IMR-90 (cell line): ENCODE data around the gene TRPM3. TPM values are rescaled to one million over a fixed set of nuclear protein-coding genes. Genes with fewer than 3 reads are reported as not detected.

Experiments used
- ATAC-seq: fragments of 200-7000 bp; cut with Tn5 transposase; 2 replicates; pipeline ENCODE4 v1.9.1; 2020; ENCODE audit warnings: low read depth, mild to moderate bottlenecking, moderate library complexity
- BruUV-seq: library from RNA; stranded (reverse); fragments of 400-500 nt; replicated peaks from 2 replicates; lab custom pipeline; 2021; lab: Mats Ljungman, UMichigan
- CTCF ChIA-PET: fragments of 300-600 bp; formaldehyde crosslinking; extraction: SDS; loops from one replicate; lab custom pipeline; 2021; ENCODE audit warnings: antibody characterized with exemption; lab: Yijun Ruan, JAX
- POLR2A ChIA-PET: fragments of 300-600 bp; sonication (Branson Sonifier 250); formaldehyde crosslinking; loops from one replicate; lab custom pipeline; 2022; ENCODE audit warnings: antibody characterized with exemption; ENCODE audit not compliant: unreplicated experiment; lab: Charles Lee
- DNase-seq: peaks from one replicate; pipeline ENCODE4 v3.0.0; 2013
- H2AFZ ChIP-seq: replicated peaks from 2 replicates; pipeline ENCODE3; 2013; ENCODE audit warnings: low read length, mild to moderate bottlenecking; ENCODE audit not compliant: poor library complexity
- H2AK5ac ChIP-seq: 2 replicates; pipeline ENCODE4 v1.6.1; 2013; ENCODE audit warnings: low read depth, low read length, inconsistent platforms
- H2AK9ac ChIP-seq: replicated peaks from 2 replicates; pipeline ENCODE3; 2013; ENCODE audit warnings: mild to moderate bottlenecking, low read depth, low read length, moderate library complexity; ENCODE audit not compliant: poor library complexity
- H2BK120ac ChIP-seq: 2 replicates; pipeline ENCODE4 v1.6.1; 2013; ENCODE audit warnings: low read depth, low read length, inconsistent platforms
- H2BK15ac ChIP-seq: 3 replicates; pipeline ENCODE4 v1.6.1; 2013; ENCODE audit warnings: low read depth, low read length, inconsistent platforms
- H2BK20ac ChIP-seq: 2 replicates; pipeline ENCODE4 v1.6.1; 2013; ENCODE audit warnings: low read depth, mild to moderate bottlenecking, inconsistent platforms, low read length, moderate library complexity
- H2BK5ac ChIP-seq: 2 replicates; pipeline ENCODE4 v1.6.1; 2013; ENCODE audit warnings: mild to moderate bottlenecking, low read depth, low read length, inconsistent platforms; ENCODE audit not compliant: poor library complexity, severe bottlenecking
- H3K14ac ChIP-seq: replicated peaks from 2 replicates; pipeline ENCODE4 v1.6.1; 2013; ENCODE audit warnings: low read depth, low read length, inconsistent platforms
- H3K18ac ChIP-seq: 2 replicates; pipeline ENCODE4 v1.6.1; 2013; ENCODE audit warnings: low read depth, low read length, control low read depth
- H3K23ac ChIP-seq: 2 replicates; pipeline ENCODE4 v1.6.1; 2013; ENCODE audit warnings: low read depth, low read length, inconsistent platforms
- H3K27ac ChIP-seq: 2 replicates; pipeline ENCODE4 v1.5.1; 2013; ENCODE audit warnings: mild to moderate bottlenecking, control low read depth, low read length; ENCODE audit not compliant: insufficient read depth
- H3K27me3 ChIP-seq: 2 replicates; pipeline ENCODE4 v1.6.1; 2013; ENCODE audit warnings: low read length; ENCODE audit not compliant: control insufficient read depth, insufficient read depth
- H3K36me3 ChIP-seq: 2 replicates; pipeline ENCODE4 v1.6.1; 2013; ENCODE audit warnings: low read length, mixed read lengths; ENCODE audit not compliant: control insufficient read depth, insufficient read depth
- H3K4ac ChIP-seq: 2 replicates; pipeline ENCODE4 v1.6.1; 2013; ENCODE audit warnings: low read depth, low read length, inconsistent platforms
- H3K4me1 ChIP-seq: 2 replicates; pipeline ENCODE4 v1.6.1; 2013; ENCODE audit warnings: low read length, mixed read lengths; ENCODE audit not compliant: control insufficient read depth, insufficient read depth
- H3K4me2 ChIP-seq: 2 replicates; pipeline ENCODE4 v1.6.1; 2013; ENCODE audit warnings: low read depth, mild to moderate bottlenecking, control low read depth, low read length, moderate library complexity
- H3K4me3 ChIP-seq: 2 replicates; pipeline ENCODE4 v1.5.1; 2013; ENCODE audit warnings: low read depth, mild to moderate bottlenecking, control low read depth, low read length, moderate library complexity; ENCODE audit not compliant: insufficient read depth
- H3K56ac ChIP-seq: 2 replicates; pipeline ENCODE4 v1.6.1; 2013; ENCODE audit warnings: low read length, inconsistent platforms; ENCODE audit not compliant: insufficient read depth; ENCODE audit errors: extremely low read depth
- H3K79me1 ChIP-seq, 2 experiments: 2 replicates each; pipeline ENCODE4 v1.6.1; 2013; ENCODE audit warnings: low read length in 2 of 2, inconsistent platforms in 1 of 2, low read depth in 1 of 2
- H3K9ac ChIP-seq: 2 replicates; pipeline ENCODE4 v1.6.1; 2013; ENCODE audit warnings: low read depth, low read length, control low read depth
- H3K9me1 ChIP-seq: 2 replicates; pipeline ENCODE4 v1.6.1; 2013; ENCODE audit warnings: low read length, inconsistent platforms; ENCODE audit not compliant: insufficient read depth
- H3K9me3 ChIP-seq: 2 replicates; pipeline ENCODE4 v1.6.1; 2013; ENCODE audit warnings: low read length; ENCODE audit not compliant: control insufficient read depth, insufficient read depth
- H4K20me1 ChIP-seq: 2 replicates; pipeline ENCODE4 v1.6.1; 2013; ENCODE audit warnings: low read length, inconsistent platforms; ENCODE audit not compliant: insufficient read depth
- H4K5ac ChIP-seq: 2 replicates; pipeline ENCODE4 v1.6.1; 2013; ENCODE audit warnings: mild to moderate bottlenecking, low read depth, low read length, control low read depth
- H4K8ac ChIP-seq, 2 experiments: 2 replicates each; pipeline ENCODE4 v1.6.1; 2013; ENCODE audit warnings: low read depth in 2 of 2, low read length in 2 of 2, control low read depth in 1 of 2, inconsistent platforms in 1 of 2
- H4K91ac ChIP-seq: 2 replicates; pipeline ENCODE4 v1.6.1; 2013; ENCODE audit warnings: low read depth, low read length, inconsistent platforms; ENCODE audit not compliant: insufficient read depth
- BHLHE40 ChIP-seq: fragments of 150-350 bp; IDR thresholded peaks from 2 replicates; pipeline ENCODE4 v1.6.1; 2016; ENCODE audit warnings: mild to moderate bottlenecking, low read depth, low read length
- CEBPB ChIP-seq: IDR thresholded peaks from 2 replicates; pipeline ENCODE4 v1.6.1; 2012; ENCODE audit warnings: low read depth, low read length, improper control_type of control experiment
- CHD1 ChIP-seq: IDR thresholded peaks from 2 replicates; pipeline ENCODE4 v1.6.1; 2012; ENCODE audit warnings: low read depth, low read length, improper control_type of control experiment
- FOS ChIP-seq: fragments of 150-350 bp; IDR thresholded peaks from 2 replicates; pipeline ENCODE4 v1.6.1; 2016; ENCODE audit warnings: low read depth, low read length
- MAFK ChIP-seq: IDR thresholded peaks from 2 replicates; pipeline ENCODE4 v1.6.1; 2012; ENCODE audit warnings: low read depth, low read length, improper control_type of control experiment
- MAZ ChIP-seq: IDR thresholded peaks from 2 replicates; pipeline ENCODE4 v1.6.1; 2012; ENCODE audit warnings: low read depth, mild to moderate bottlenecking, low read length, improper control_type of control experiment, moderate library complexity, borderline replicate concordance
- MXI1 ChIP-seq: IDR thresholded peaks from 2 replicates; pipeline ENCODE4 v1.6.1; 2012; ENCODE audit warnings: low read depth, mild to moderate bottlenecking, low read length, moderate library complexity, borderline replicate concordance
- NFE2L2 ChIP-seq: fragments of 150-350 bp; IDR thresholded peaks from 2 replicates; pipeline ENCODE4 v1.6.1; 2016; ENCODE audit warnings: low read depth, mild to moderate bottlenecking, low read length
- POLR2A ChIP-seq: IDR thresholded peaks from 2 replicates; pipeline ENCODE4 v1.6.1; 2012; ENCODE audit warnings: mild to moderate bottlenecking, low read depth, low read length
- RAD21 ChIP-seq: IDR thresholded peaks from 2 replicates; pipeline ENCODE4 v1.6.1; 2012; ENCODE audit warnings: low read length, improper control_type of control experiment
- RCOR1 ChIP-seq: IDR thresholded peaks from 2 replicates; pipeline ENCODE4 v1.6.1; 2012; ENCODE audit warnings: mild to moderate bottlenecking, low read length, improper control_type of control experiment; ENCODE audit not compliant: insufficient replicate concordance
- RFX5 ChIP-seq: IDR thresholded peaks from 2 replicates; pipeline ENCODE4 v1.8.0; 2012; ENCODE audit warnings: low read depth, mild to moderate bottlenecking, low read length, moderate library complexity
- SMC3 ChIP-seq: fragments of 150-350 bp; IDR thresholded peaks from 2 replicates; pipeline ENCODE4 v1.6.1; 2016; ENCODE audit warnings: low read depth, mild to moderate bottlenecking, antibody characterized with exemption, low read length, moderate library complexity
- WGBS, 2 experiments: methylation state at CpG; one replicate each; pipeline versions ENCODE4 v1.1.5 to v1.1.7; 2013; ENCODE audit warnings: missing lambda C conversion rate in 2 of 2; ENCODE audit not compliant: insufficient read length in 1 of 2; ENCODE audit errors: extremely low coverage in 2 of 2; 5-methylcytosine and 5-hydroxymethylcytosine counted together
- dilution Hi-C: fragments of 300-500 bp; cut with HindIII; formaldehyde crosslinking; loops from one replicate; pipeline ENCODE4 v1.14.3; 2018; ENCODE audit warnings: low sequenced_read_pairs; ENCODE audit not compliant: unreplicated experiment
- in situ Hi-C: fragments of 300-500 bp; cut with MboI; formaldehyde crosslinking; loops from 3 replicates; pipeline ENCODE4 v1.14.3; 2019; ENCODE audit warnings: low sequenced_read_pairs, inconsistent platforms, mixed read lengths
- intact Hi-C: fragments of 100-400 bp; cut with micrococcal nuclease; formaldehyde crosslinking; loops from 2 replicates; pipeline ENCODE4 v1.10.0; 2022
- polyA plus RNA-seq, 3 experiments: library from polyadenylated mRNA; depleted of rRNA; stranded (reverse); fragments of >200 nt; gene quantifications; 2 replicates each; pipeline ENCODE4 v1.2.3, GENCODE V29; 2012; ENCODE audit warnings: low replicate concordance in 1 of 3
- total RNA-seq: library from RNA; depleted of rRNA; stranded (reverse); fragments of >200 nt; gene quantifications from 2 replicates; pipeline ENCODE4 v1.2.3, GENCODE V29; 2012
- TF ChIP-seq, protein P1 (sequence below): fragments of 150-350 bp; IDR thresholded peaks from 2 replicates; pipeline ENCODE4 v1.6.1; 2016; ENCODE audit warnings: low read depth, mild to moderate bottlenecking, low read length, moderate library complexity, borderline replicate concordance
- TF ChIP-seq, protein P2 (sequence below): conservative IDR thresholded peaks from 2 replicates; pipeline ENCODE4 v1.5.1; 2012; ENCODE audit warnings: mild to moderate bottlenecking, low read depth, low read length, improper control_type of control experiment

Gene TRPM3
- total and polyA plus RNA-seq, 2 of the 4 experiments (the other 2 are of a cell fraction): not detected

DNA sequence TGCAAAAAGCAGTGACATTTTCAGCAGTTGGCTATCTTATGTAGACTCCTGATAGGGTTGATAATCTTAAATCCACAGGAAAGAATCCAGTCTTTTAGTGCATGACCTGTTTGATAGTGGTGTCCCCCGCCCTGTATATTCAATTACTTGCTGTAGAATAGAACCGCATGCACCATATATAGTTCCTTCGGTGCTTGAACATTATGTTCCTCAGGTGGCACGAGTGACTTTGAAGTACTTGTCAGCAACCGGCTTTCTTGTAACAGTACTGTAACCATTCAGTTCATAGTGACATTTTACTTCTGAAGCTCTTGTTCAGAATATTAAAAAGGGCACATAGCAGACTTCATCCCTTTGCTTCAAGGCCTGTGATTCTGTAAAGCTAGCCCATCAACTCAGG lies 543.8 kb downstream of the TRPM3 start:
- H2BK20ac ChIP-seq: peak overlapping the region; percentile 76
- no peak overlapping the region for H3K23ac ChIP-seq
- peak overlapping the region; percentile 27; the same call in 1 of the 2 replicates for H3K18ac ChIP-seq
- no peak overlapping the region for H2BK5ac ChIP-seq
- H3K4me1 ChIP-seq: peaks cover 24% of the 10 kb centered on the region
- 0 out of 4 replicates have a peak, but pooled peaks cover 0 to 3% of the 10 kb centered on the region in 2 experiments for H3K79me1 ChIP-seq
- no peaks in the 10 kb centered on the region for H4K20me1 ChIP-seq
- no peak for TF ChIP-seq CHD1
- no peak for TF ChIP-seq FOS
- TF ChIP-seq, protein P1, sequence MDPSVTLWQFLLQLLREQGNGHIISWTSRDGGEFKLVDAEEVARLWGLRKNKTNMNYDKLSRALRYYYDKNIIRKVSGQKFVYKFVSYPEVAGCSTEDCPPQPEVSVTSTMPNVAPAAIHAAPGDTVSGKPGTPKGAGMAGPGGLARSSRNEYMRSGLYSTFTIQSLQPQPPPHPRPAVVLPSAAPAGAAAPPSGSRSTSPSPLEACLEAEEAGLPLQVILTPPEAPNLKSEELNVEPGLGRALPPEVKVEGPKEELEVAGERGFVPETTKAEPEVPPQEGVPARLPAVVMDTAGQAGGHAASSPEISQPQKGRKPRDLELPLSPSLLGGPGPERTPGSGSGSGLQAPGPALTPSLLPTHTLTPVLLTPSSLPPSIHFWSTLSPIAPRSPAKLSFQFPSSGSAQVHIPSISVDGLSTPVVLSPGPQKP: no peak
- TF ChIP-seq RFX5: no peak
- TF ChIP-seq NFE2L2: no peak
- TF ChIP-seq, protein P2, sequence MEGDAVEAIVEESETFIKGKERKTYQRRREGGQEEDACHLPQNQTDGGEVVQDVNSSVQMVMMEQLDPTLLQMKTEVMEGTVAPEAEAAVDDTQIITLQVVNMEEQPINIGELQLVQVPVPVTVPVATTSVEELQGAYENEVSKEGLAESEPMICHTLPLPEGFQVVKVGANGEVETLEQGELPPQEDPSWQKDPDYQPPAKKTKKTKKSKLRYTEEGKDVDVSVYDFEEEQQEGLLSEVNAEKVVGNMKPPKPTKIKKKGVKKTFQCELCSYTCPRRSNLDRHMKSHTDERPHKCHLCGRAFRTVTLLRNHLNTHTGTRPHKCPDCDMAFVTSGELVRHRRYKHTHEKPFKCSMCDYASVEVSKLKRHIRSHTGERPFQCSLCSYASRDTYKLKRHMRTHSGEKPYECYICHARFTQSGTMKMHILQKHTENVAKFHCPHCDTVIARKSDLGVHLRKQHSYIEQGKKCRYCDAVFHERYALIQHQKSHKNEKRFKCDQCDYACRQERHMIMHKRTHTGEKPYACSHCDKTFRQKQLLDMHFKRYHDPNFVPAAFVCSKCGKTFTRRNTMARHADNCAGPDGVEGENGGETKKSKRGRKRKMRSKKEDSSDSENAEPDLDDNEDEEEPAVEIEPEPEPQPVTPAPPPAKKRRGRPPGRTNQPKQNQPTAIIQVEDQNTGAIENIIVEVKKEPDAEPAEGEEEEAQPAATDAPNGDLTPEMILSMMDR: no peak
- no peak for TF ChIP-seq RCOR1
- TF ChIP-seq MXI1: no peak
- no peak for TF ChIP-seq MAFK
- no peak for TF ChIP-seq CEBPB
- TF ChIP-seq MAZ: no peak
- TF ChIP-seq RAD21: no peak
- no peak for TF ChIP-seq BHLHE40
- no peak for TF ChIP-seq SMC3
- no peak for TF ChIP-seq POLR2A
- ATAC-seq: no peak
- H3K27me3 ChIP-seq: no peaks in the 10 kb centered on the region
- no CpG with 5 or more reads among the region's 5 CpGs for WGBS, 2 experiments
- peak overlapping the region; percentile 56 for H2AK5ac ChIP-seq
- dilution Hi-C loops (no loop called here), in situ Hi-C loops (no loop called here), intact Hi-C loops (no loop called here)
- no peak overlapping the region; a peak in 1 of 4 replicates for H4K8ac ChIP-seq
- peaks cover 16% of the 10 kb centered on the region for H3K9me1 ChIP-seq
- no peak overlapping the region for H3K4me2 ChIP-seq
- no peak overlapping the region for H2AFZ ChIP-seq
- BruUV-seq: no TSS peak
- no peak overlapping the region for H3K4me3 ChIP-seq
- H2BK15ac ChIP-seq: peak overlapping the region; percentile 11; the same call in 1 of the 3 replicates
- H3K4ac ChIP-seq: peak overlapping the region; percentile 29; the same call in 1 of the 2 replicates
- no peak overlapping the region for H4K5ac ChIP-seq
- no peaks in the 10 kb centered on the region for H3K36me3 ChIP-seq
- H2BK120ac ChIP-seq: peak overlapping the region; percentile 66; the same call in 1 of the 2 replicates
- H3K56ac ChIP-seq: no peak overlapping the region
- H2AK9ac ChIP-seq: no peak overlapping the region
- no peaks in the 10 kb centered on the region for H3K9me3 ChIP-seq
- no peak overlapping the region; the same call in 1 of the 2 replicates for H3K14ac ChIP-seq
- H4K91ac ChIP-seq: no peak overlapping the region
- ChIA-PET POLR2A (no interaction called here), CTCF (no interaction called here)
- H3K27ac ChIP-seq: no peak overlapping the region
- no peak for DNase-seq
- H3K9ac ChIP-seq: no peak overlapping the region
